Measurements from ENCODE around the gene RNF11. TPM values are rescaled to one million over a fixed set of nuclear protein-coding genes. Genes with fewer than 3 reads are reported as not detected.

RNF11 gene
- total RNA-seq, 4 donors from 2014 or later: 73.4 to 92.6 (median 78.2) TPM

DNA sequence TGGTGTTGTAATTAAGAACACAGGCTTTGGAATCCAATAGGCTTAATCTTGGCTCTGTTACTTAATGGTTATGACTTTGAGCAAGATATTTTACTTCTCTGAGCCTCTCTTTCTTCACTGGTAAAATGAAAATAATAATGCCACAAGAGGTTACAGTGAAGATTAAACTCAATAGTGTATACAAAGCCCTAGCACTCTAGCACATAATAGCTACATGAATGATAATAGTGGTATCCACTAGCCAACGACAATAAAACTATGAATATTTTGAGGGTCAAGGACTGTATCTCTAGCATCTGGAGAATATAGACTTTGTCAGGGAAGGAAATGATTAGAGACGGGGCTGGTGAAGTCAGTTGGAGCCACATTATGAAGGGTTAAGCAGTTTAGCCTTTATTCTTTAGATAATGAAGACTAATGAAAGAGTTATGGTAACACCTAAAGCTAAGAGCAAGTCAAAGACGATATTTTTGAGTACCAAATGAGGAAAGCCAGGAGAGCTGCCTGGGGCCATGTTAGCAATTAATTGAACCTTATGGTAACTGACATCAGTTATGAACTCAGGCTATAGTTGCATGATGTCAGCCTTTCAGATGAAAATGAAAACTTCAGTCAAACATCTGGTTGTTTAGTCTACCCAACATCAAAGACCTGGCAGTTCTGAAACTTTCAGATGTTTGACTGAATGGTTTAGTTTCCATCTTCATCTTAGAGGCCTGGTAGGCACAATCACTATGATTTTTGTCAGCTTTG is 32.8 kb upstream of the RNF11 start:
- no peak for TF ChIP-seq CTCF (IDR thresholded peaks at IDR 0.05)
- no peak for DNase-seq (ENCODE audit: low spot score)
- ATAC-seq (ENCODE audit: low FRiP score): no peak

- no peak for TF ChIP-seq CTCF (IDR thresholded peaks at IDR 0.05)
- DNase-seq (ENCODE audit: low spot score) (no peak), ATAC-seq (ENCODE audit: low FRiP score) (no peak)
Measured at GRCh38 chr1:51203874-51204245, 32.2 kb upstream of the RNF11 start.

GRCh38 chr1:51210055-51210454 is 26.0 kb upstream of the RNF11 start:
- DNase-seq (ENCODE audit: low spot score) (no peak), ATAC-seq (ENCODE audit: low FRiP score) (no peak)
- TF ChIP-seq CTCF (IDR thresholded peaks at IDR 0.05): no peak

GRCh38 chr1:51210676-51211075 is 25.4 kb upstream of the RNF11 start:
- no peak for DNase-seq (ENCODE audit: low spot score)
- ATAC-seq (ENCODE audit: low FRiP score): no peak
- no peak for TF ChIP-seq CTCF (IDR thresholded peaks at IDR 0.05)

GRCh38 chr1:51214615-51215131 is 21.4 kb upstream of the RNF11 start:
- TF ChIP-seq CTCF (IDR thresholded peaks at IDR 0.05): no peak
- no peak for DNase-seq (ENCODE audit: low spot score)
- ATAC-seq (ENCODE audit: low FRiP score): no peak

- TF ChIP-seq CTCF (IDR thresholded peaks at IDR 0.05): no peak
- DNase-seq (ENCODE audit: low spot score): no peak
Measured at GRCh38 chr1:51215169-51215568, 20.9 kb upstream of the RNF11 start.

DNA sequence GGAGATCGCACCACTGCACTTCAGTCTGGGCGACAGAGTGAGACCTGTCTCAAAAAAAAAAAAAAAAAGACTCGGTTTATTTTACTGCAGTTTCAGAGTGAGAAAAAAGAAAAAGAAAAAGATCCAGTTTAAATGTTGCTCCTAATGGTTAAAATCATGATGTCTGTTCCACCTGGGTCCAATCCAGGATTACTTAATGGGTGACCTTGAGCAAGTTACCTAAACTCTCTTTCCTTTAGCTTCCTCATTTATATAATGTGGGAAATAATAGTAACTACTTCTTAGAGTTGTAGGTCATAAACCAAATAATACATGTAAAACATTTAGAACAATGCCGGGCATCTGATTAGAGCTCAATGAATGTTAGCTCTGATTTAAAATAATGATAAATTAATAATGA is 19.4 kb upstream of the RNF11 start:
- ATAC-seq (ENCODE audit: low FRiP score) (no peak), DNase-seq (ENCODE audit: low spot score) (no peak)
- no peak for TF ChIP-seq CTCF (IDR thresholded peaks at IDR 0.05)

More at GRCh38 chr1:51215169-51215568, 20.9 kb upstream of the RNF11 start:
- ATAC-seq (ENCODE audit: low FRiP score): no peak
